Gastrocnemius medialis (tissue), 4 donors: Measurements from ENCODE around the gene GPR142.

Experiments used
- CTCF ChIP-seq, 5 experiments: fragments of 450-650 bp in 3 of 5; fragments of 200-600 bp in 2 of 5; sonication (generic) in 2 of 5; IDR thresholded peaks in 4 of 5; conservative IDR thresholded peaks in 1 of 5; 1 replicate in 4 of 5; 2 replicates in 1 of 5; pipeline ENCODE4 v1.5.1; 2016 to 2019; ENCODE audit warnings: antibody characterized with exemption in 5 of 5, mild to moderate bottlenecking in 3 of 5, moderate library complexity in 3 of 5
- POLR2A ChIP-seq, 2 donors: fragments of 450-650 bp; IDR thresholded peaks; one replicate each; pipeline ENCODE4 v1.6.1; 2017; ENCODE audit warnings: antibody characterized with exemption in 2 of 2, mild to moderate bottlenecking in 2 of 2, moderate library complexity in 2 of 2

- no peak for TF ChIP-seq CTCF (IDR thresholded peaks at IDR 0.05 in 4 of 5, conservative IDR thresholded peaks at IDR 0.05 in 1 of 5)
- TF ChIP-seq POLR2A (IDR thresholded peaks at IDR 0.05), result no peak
Measured at GRCh38 chr17:74325376-74325742, 41.9 kb upstream of the GPR142 start.
